ENCODE data around the gene HOXC9. TPM values are rescaled to one million over a fixed set of nuclear protein-coding genes. Genes with fewer than 3 reads are reported as not detected.

The HOXC9 gene
- total RNA-seq, 1 experiment from 2014 or later = 0.54 TPM

DNA sequence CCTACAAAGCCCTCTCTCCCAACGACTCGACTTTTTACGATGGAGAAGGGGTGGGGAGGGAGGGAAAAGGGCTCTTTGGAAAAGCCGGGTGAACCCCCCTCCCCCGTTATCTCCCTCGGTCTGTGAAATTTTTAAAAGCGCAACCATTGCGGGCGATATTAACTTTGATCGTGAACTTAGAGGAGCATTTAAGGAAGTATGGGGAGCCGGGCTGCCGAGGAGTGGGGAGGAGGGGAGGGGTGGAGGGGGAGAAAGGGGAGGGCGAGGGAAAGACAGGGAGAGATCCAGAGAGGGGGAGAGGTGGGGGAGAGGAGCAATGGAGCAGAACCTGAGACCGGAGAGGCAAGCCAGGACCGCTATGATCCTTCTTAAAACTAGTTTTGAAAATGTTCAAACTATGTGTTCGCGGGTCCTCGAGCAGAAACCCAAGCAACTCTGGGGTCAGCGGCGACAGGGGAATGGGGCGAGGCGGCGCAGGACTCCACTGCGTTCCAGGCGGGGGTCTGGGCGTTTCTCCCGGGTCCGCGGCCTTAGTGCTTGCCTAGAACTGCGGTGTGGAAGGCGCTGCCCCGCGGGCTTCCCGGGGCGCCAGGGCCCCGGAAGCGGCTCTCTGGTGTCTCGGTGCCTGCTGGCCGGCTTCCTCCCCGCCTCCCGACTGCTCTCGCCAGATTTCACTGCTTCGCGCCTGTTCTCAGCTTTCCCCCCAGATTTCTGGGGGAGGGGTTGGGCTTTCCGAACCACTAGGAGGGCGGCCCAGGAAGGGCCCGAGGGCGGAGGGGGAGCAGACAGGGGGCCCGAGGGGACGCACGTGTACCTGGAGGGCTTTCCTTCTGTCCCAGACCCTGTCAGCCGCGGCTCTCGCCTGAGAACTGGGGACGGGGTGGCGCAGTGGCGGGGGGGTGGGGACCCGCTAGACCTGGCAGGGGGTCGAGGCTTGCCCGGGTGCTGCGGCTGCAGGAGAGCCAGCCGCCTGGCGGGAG, 25.6 kb upstream of the HOXC9 start, which contains the start of gene HOTAIR:
TSS of gene HOTAIR (minus strand) at position 871 of the 980 bp plus-strand sequence.
- H3K27me3 Mint-ChIP-seq (ENCODE audit: unreplicated experiment) = peaks cover 76% of the 10 kb centered on the region
- intact Hi-C loops (cut with micrococcal nuclease; ENCODE audit: unreplicated experiment) = no loop called here
- TF ChIP-seq, protein P1, sequence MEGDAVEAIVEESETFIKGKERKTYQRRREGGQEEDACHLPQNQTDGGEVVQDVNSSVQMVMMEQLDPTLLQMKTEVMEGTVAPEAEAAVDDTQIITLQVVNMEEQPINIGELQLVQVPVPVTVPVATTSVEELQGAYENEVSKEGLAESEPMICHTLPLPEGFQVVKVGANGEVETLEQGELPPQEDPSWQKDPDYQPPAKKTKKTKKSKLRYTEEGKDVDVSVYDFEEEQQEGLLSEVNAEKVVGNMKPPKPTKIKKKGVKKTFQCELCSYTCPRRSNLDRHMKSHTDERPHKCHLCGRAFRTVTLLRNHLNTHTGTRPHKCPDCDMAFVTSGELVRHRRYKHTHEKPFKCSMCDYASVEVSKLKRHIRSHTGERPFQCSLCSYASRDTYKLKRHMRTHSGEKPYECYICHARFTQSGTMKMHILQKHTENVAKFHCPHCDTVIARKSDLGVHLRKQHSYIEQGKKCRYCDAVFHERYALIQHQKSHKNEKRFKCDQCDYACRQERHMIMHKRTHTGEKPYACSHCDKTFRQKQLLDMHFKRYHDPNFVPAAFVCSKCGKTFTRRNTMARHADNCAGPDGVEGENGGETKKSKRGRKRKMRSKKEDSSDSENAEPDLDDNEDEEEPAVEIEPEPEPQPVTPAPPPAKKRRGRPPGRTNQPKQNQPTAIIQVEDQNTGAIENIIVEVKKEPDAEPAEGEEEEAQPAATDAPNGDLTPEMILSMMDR (IDR thresholded peaks at IDR 0.05; ENCODE audit: unreplicated experiment) = no peak
- BruUV-seq (replicated peaks) = no TSS peak
- DNase-seq = no peak
- H3K9me3 Mint-ChIP-seq (ENCODE audit: low read depth, unreplicated experiment) = no peaks in the 10 kb centered on the region
- peak within 1 kb of the TSS; percentile 58 for H3K4me3 Mint-ChIP-seq (ENCODE audit: low read depth, unreplicated experiment)
- H3K27ac Mint-ChIP-seq (ENCODE audit: unreplicated experiment) = no peak within 1 kb of the TSS
- peaks cover 8% of the 10 kb centered on the region for H3K36me3 Mint-ChIP-seq (ENCODE audit: insufficient read depth, unreplicated experiment)
- H3K4me1 Mint-ChIP-seq (ENCODE audit: low read depth, unreplicated experiment) = peaks cover 8% of the 10 kb centered on the region
- CTCF ChIA-PET = interaction anchor here (0.6 kb wide), 1 partner anchor 231 kb away, joined by 4 read pairs; no protein-coding TSS in a partner anchor

DNA sequence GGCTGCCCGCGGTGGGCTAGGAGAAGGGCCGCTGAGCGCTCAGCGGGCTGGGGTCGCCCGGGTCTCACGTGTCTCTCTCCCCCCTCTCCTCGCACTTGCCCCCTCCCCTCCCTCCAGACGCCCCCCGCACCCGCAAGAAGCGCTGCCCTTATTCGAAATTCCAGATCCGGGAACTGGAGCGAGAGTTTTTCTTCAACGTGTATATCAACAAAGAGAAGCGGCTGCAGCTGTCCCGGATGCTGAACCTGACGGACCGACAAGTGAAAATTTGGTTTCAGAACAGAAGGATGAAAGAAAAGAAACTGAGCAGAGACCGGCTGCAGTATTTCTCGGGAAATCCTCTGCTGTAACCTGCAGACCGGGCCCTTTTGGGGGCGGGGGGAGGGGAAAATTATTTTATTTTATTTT, 24.9 kb upstream of the HOXC9 start:
- Mint-ChIP-seq H3K27me3 (ENCODE audit: unreplicated experiment) (peaks cover 76% of the 10 kb centered on the region), H3K36me3 (ENCODE audit: insufficient read depth, unreplicated experiment) (peaks cover 8% of the 10 kb centered on the region), H3K4me3 (ENCODE audit: low read depth, unreplicated experiment) (no peak overlapping the region), H3K27ac (ENCODE audit: unreplicated experiment) (no peak overlapping the region), H3K9me3 (ENCODE audit: low read depth, unreplicated experiment) (no peaks in the 10 kb centered on the region), H3K4me1 (ENCODE audit: low read depth, unreplicated experiment) (peaks cover 8% of the 10 kb centered on the region)
- TF ChIP-seq, protein P1 (IDR thresholded peaks at IDR 0.05; ENCODE audit: unreplicated experiment) = no peak
- DNase-seq = no peak
- intact Hi-C loops (cut with micrococcal nuclease; ENCODE audit: unreplicated experiment) = no loop called here
- CTCF ChIA-PET = no interaction called here
- no TSS peak for BruUV-seq (replicated peaks)

DNA sequence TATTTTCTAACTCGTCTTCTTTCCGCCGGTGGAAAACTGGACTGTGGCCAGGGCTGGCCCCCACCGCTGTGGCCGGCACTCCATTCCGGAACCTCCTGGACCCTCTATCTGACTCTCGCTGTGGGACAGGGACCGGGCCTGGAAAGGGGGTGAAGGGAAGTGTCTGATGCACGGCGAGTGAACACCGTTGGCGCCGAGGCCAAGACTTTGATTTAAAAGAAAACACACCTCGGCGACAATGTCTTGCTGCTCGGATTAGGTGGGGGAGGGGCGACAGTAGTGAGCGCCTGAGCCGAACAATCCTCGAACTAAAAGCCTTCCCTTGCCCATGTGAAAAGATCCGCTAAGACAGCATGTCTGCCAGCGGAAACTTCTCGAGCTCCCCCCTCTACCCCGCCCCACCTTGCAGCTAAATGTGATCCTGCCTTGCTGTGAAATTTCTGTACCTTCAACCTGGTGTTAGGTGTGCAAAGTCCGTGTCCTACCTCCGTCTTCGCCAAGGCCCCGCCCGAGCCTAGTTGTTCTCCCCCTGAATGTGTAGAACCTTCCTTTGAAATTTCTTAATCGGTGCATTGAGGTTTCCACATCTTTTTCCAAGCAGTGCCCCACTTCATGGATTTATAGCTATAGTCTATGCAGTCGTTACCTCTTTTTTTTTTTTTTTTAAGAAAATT, 24.3 kb upstream of the HOXC9 start:
- peaks cover 8% of the 10 kb centered on the region for H3K4me1 Mint-ChIP-seq (ENCODE audit: low read depth, unreplicated experiment)
- no peak overlapping the region for H3K4me3 Mint-ChIP-seq (ENCODE audit: low read depth, unreplicated experiment)
- TF ChIP-seq, protein P1 (IDR thresholded peaks at IDR 0.05; ENCODE audit: unreplicated experiment) = no peak
- no peak overlapping the region for H3K27ac Mint-ChIP-seq (ENCODE audit: unreplicated experiment)
- DNase-seq = no peak
- H3K9me3 Mint-ChIP-seq (ENCODE audit: low read depth, unreplicated experiment) = no peaks in the 10 kb centered on the region
- CTCF ChIA-PET = interaction anchor here (1.3 kb wide), 1 partner anchor 9 kb away, joined by 3 read pairs; the partner anchor contains the start of gene HOXC10
- BruUV-seq (replicated peaks) = no TSS peak
- intact Hi-C loops (cut with micrococcal nuclease; ENCODE audit: unreplicated experiment) = no loop called here
- peaks cover 8% of the 10 kb centered on the region for H3K36me3 Mint-ChIP-seq (ENCODE audit: insufficient read depth, unreplicated experiment)
- H3K27me3 Mint-ChIP-seq (ENCODE audit: unreplicated experiment) = peaks cover 76% of the 10 kb centered on the region

DNA sequence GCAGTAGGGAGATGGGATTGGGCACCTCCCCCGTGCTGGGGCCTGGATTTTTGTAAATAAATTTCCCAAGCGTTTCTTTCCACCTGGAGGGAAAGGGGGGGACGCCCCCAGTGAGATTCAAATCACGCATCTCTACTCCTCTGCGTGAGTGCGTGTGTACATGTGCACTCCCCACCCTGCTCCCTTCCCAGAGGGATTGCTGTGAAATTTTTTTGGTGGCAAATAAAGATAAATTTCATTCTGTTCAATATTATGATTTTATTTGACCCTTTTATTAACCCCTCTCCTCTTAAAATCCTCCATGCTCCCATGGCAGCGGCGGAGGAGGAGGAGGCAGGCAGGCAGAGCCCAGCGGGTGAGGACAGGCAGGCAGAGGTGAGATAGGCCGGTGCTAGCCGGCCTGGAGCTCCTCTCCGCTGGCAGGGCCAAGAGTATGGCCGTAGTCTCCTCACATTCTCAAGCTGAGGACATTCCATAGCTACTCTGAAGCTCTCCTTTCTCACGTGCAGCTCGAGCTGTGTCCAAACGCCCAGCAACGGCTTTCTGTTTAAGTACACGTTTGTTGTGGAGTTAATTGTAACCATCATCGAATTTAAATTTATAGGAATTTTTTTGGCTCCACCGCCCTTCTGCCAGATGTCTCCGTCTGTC, 23.7 kb upstream of the HOXC9 start:
- no peak for DNase-seq
- BruUV-seq (replicated peaks) = no TSS peak
- Mint-ChIP-seq H3K27me3 (ENCODE audit: unreplicated experiment) (peaks cover 76% of the 10 kb centered on the region), H3K27ac (ENCODE audit: unreplicated experiment) (no peak overlapping the region), H3K9me3 (ENCODE audit: low read depth, unreplicated experiment) (no peaks in the 10 kb centered on the region), H3K36me3 (ENCODE audit: insufficient read depth, unreplicated experiment) (peaks cover 8% of the 10 kb centered on the region), H3K4me1 (ENCODE audit: low read depth, unreplicated experiment) (peaks cover 8% of the 10 kb centered on the region), H3K4me3 (ENCODE audit: low read depth, unreplicated experiment) (no peak overlapping the region)
- intact Hi-C loops (cut with micrococcal nuclease; ENCODE audit: unreplicated experiment) = no loop called here
- CTCF ChIA-PET = interaction anchor here (1.3 kb wide), 1 partner anchor 9 kb away, joined by 3 read pairs; the partner anchor contains the start of gene HOXC10
- TF ChIP-seq, protein P1 (IDR thresholded peaks at IDR 0.05; ENCODE audit: unreplicated experiment) = no peak

Data from Calu3 (cell line).